ENCODE data around the gene SPATC1L. TPM values are rescaled to one million over a fixed set of nuclear protein-coding genes. Genes with fewer than 3 reads are reported as not detected.

Gene SPATC1L
- total RNA-seq, 2 donors from 2014 or later = 5.9 to 8.0 TPM

- intact Hi-C loops (cut with DNase I, micrococcal nuclease) = loop anchor here in 1 of 2 donors (10.0 kb wide), 1 partner anchor 145 kb away; the partner anchor contains the start of gene COL6A1
- DNase-seq (no peak), ATAC-seq (no peak)
Observed at GRCh38 chr21:46129846-46130651, 54.2 kb downstream of the SPATC1L start.

GRCh38 chr21:46128933-46129571, 55.2 kb downstream of the SPATC1L start:
- DNase-seq (no peak), ATAC-seq (no peak)
- intact Hi-C loops (cut with DNase I, micrococcal nuclease) = loop anchor here in 1 of 2 donors (10.0 kb wide), 1 partner anchor 144 kb away; the partner anchor contains the start of gene COL6A1

- peak in 1 of 2 donors; percentile 19 for DNase-seq
- no peak for ATAC-seq
- intact Hi-C loops (cut with DNase I, micrococcal nuclease) = loop anchor here in 1 of 2 donors (10.0 kb wide), 1 partner anchor 144 kb away; the partner anchor contains the start of gene COL6A1
Observed at GRCh38 chr21:46128106-46128932, 55.9 kb downstream of the SPATC1L start.

GRCh38 chr21:46127239-46128105, 56.8 kb downstream of the SPATC1L start:
- peak in 1 of 2 donors; percentile 21 for DNase-seq
- intact Hi-C loops (cut with DNase I, micrococcal nuclease) = loop anchor here in 1 of 2 donors (10.0 kb wide), 1 partner anchor 143 kb away; the partner anchor contains the start of gene COL6A1
- no peak for ATAC-seq

- intact Hi-C loops (cut with DNase I, micrococcal nuclease) = loop anchor here in 1 of 2 donors (10.0 kb wide), 1 partner anchor 142 kb away; the partner anchor contains the start of gene COL6A1
- no peak for ATAC-seq
- peak; percentile 1 to 22 for DNase-seq
Observed at GRCh38 chr21:46126309-46127238, 57.7 kb downstream of the SPATC1L start.

- DNase-seq = peak; percentile 3 to 24
- no peak for ATAC-seq
Observed at GRCh38 chr21:46125846-46126301, 58.4 kb downstream of the SPATC1L start.

GRCh38 chr21:46124926-46125845, 59.1 kb downstream of the SPATC1L start:
- no peak for ATAC-seq
- intact Hi-C loops (cut with DNase I, micrococcal nuclease) = loop anchor here in 1 of 2 donors (10.0 kb wide), 1 partner anchor 140 kb away; the partner anchor contains the start of gene COL6A1
- DNase-seq = peak; percentile 1 to 18

More at GRCh38 chr21:46125846-46126301, 58.4 kb downstream of the SPATC1L start:
- intact Hi-C loops (cut with DNase I, micrococcal nuclease) = loop anchor here in 1 of 2 donors (10.0 kb wide), 1 partner anchor 141 kb away; the partner anchor contains the start of gene COL6A1

GRCh38 chr21:46124083-46124925, 60.0 kb downstream of the SPATC1L start:
- intact Hi-C loops (cut with DNase I, micrococcal nuclease) = loop anchor here in 1 of 2 donors (10.0 kb wide), 1 partner anchor 140 kb away; the partner anchor contains the start of gene COL6A1
- peak; percentile 2 to 14 for DNase-seq

GRCh38 chr21:46122758-46123683, 61.2 kb downstream of the SPATC1L start:
- ATAC-seq (no peak), DNase-seq (peak; percentile 0 to 18)
- intact Hi-C loops (cut with DNase I, micrococcal nuclease) = loop anchor here in 1 of 2 donors (10.0 kb wide), 1 partner anchor 138 kb away; the partner anchor contains the start of gene COL6A1

More at GRCh38 chr21:46124083-46124925, 60.0 kb downstream of the SPATC1L start:
- no peak for ATAC-seq

GRCh38 chr21:46122237-46122671, 62.0 kb downstream of the SPATC1L start:
- ATAC-seq = no peak
- intact Hi-C loops (cut with DNase I, micrococcal nuclease) = loop anchor here in 1 of 2 donors (10.0 kb wide), 1 partner anchor 137 kb away; the partner anchor contains the start of gene COL6A1
- peak; percentile 1 for DNase-seq

GRCh38 chr21:46121286-46122221, 62.7 kb downstream of the SPATC1L start:
- ATAC-seq (no peak), DNase-seq (peak; percentile 1 to 21)
- intact Hi-C loops (cut with DNase I, micrococcal nuclease) = loop anchor here in 1 of 2 donors (10.0 kb wide), 1 partner anchor 137 kb away; the partner anchor contains the start of gene COL6A1

Measured in left colon (tissue), 2 donors.